ENCODE data around the gene ITPKB.
"Not testable (repeated sequence)": the region's sequence is repeated elsewhere in the genome, so short reads cannot be mapped to it uniquely, and the experiment has no call there.

Gene ITPKB

GRCh38 chr1:226731257-226731893 lies 7.7 kb downstream of the ITPKB start:
- DNase-seq (ENCODE audit: low read depth in 1 of 2, low spot score in 1 of 2), result no peak

GRCh38 chr1:226730836-226731235 lies 8.2 kb downstream of the ITPKB start:
- DNase-seq (ENCODE audit: low read depth in 1 of 2, low spot score in 1 of 2), result no peak

DNA sequence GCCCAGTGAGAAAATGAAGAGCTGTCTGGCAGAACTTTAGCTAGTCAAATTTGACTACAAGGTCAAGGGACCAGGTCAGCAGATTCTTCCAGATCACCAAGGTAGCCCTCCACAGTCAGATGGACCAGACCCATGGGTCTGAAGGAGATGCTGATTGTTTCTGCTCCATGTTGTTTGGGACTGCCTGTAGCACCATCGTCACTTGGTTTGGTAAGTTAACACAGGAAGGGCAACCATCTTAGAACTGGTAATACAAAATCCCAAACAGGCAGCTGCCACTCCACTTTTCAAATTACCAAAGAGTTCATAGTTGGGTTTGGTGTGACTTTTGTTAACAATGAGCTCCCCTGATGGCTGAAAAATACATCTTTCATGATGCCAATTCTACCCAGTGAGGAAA lies 9.0 kb downstream of the ITPKB start:
- no peak for DNase-seq (ENCODE audit: low read depth in 1 of 2, low spot score in 1 of 2)

DNA sequence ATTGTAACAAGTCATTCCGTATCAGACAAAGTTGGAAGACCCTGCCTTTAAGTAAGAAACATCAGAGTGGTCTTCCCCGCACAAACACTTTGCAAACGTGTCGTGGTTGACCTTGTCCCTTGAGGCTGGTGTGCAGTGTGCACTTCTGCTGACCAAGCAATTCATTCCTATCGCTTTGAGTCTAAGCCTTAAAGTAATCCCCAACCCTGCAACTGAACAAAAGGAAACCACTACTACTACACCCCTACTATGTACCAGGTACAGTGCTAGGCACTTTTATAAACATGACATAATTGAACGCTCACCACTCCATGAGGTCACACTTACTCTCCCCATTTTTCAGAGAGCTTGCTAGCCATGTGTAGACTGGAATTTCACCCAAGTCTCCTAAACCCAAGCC lies 10.6 kb downstream of the ITPKB start:
- no peak for DNase-seq (ENCODE audit: low read depth in 1 of 2, low spot score in 1 of 2)

DNA sequence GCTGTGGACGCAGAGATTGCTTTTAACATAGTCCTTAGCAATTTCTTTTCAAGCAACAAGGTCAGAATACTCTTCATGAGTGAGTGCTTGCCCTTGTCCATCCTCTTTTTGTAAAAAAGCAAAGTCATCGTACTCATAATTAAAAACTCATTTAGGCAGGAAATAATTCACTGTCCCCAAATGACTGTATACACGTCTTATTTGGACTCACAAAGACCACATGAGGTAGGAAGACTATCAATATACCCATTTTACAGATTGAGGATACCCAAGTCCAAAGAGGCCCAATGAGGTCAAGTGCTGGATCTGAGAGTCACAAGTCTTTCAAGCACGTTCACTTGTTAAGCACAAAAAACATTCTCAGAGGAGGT lies 13.2 kb downstream of the ITPKB start:
- DNase-seq (ENCODE audit: low read depth in 1 of 2, low spot score in 1 of 2), result no peak

- no peak for DNase-seq (ENCODE audit: low read depth in 1 of 2, low spot score in 1 of 2)
These were observed 15.2 kb downstream of the ITPKB start for GRCh38 chr1:226723657-226724532.

GRCh38 chr1:226722901-226723656 lies 16.0 kb downstream of the ITPKB start:
- no peak for DNase-seq (ENCODE audit: low read depth in 1 of 2, low spot score in 1 of 2)

GRCh38 chr1:226722240-226722900 lies 16.7 kb downstream of the ITPKB start:
- DNase-seq (ENCODE audit: low read depth in 1 of 2, low spot score in 1 of 2), result no peak

GRCh38 chr1:226720574-226720973 lies 18.5 kb downstream of the ITPKB start:
- DNase-seq (ENCODE audit: low read depth in 1 of 2, low spot score in 1 of 2), result not testable (repeated sequence)

DNA sequence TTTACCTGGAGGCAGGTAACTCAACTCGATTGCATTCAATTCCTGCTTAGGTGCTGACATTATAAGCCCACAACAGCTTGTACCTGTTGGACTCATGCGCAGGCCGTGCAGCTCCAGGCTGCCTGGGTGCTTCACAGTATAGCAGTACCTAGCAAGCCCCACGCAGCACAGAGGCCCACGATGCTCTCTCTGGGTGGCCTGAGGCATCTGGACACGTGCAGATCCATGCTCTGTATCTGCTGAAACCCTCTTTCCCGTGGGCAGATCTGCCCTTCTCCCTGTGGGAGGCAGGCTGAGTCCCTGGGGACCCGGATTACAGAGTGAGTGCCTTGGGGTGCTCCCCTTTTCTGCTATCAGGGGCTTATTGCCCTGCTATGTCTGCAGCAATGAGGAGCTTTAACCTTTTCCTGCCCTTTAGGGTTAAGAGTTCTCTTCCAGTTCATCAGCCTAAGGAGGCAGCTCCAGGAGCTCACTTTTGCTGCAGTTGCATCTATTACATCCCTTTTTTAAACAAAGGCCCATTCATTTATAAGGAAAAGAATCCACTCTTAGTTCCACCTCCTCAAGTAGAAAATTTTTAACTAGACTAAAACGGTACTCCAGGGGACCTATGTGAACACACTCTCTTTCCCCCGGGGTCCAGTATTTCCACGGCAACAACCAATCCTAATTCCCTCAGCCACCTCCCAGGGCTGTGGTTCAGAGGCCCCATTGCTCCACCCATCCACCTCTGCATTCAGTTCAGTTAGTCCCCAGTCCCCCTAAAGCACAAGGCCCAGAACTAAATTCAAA lies 19.3 kb downstream of the ITPKB start:
- DNase-seq (ENCODE audit: low read depth in 1 of 2, low spot score in 1 of 2), result no peak

DNA sequence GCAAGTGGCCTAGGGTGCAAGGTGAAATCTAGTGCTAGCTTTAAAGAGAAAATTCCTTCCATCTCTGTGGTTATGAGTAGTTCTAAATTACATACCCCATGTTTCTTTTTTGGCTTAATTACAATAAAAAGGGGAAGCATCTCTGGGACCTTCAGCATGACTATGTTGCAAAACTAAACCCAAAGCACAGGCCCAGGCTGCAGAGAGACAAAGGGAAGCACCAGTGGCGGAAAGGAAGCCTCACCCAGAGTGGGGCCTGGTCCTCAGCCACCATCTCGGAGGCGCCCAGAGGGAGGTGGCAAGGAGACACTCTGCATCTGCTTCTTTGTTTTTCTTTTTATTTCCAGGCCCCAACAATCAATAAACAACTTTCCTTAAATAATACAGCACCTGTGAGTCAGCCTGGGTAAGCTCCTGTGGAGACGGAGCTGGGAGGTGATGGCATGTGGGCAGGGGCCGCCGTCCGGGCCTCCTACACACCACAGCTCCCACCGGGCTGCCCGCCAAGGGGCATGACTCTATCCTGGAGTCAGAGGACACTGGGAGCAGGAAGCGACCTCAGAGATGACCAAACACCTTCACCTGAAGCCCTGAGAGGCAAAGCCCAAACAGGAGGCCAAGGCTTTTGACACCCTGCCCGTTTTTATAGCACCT lies 21.7 kb downstream of the ITPKB start:
- DNase-seq (ENCODE audit: low read depth in 1 of 2, low spot score in 1 of 2), result no peak

- no peak for DNase-seq (ENCODE audit: low read depth in 1 of 2, low spot score in 1 of 2)
These were observed 22.5 kb downstream of the ITPKB start for GRCh38 chr1:226716577-226716976.

GRCh38 chr1:226714148-226714547 lies 24.9 kb downstream of the ITPKB start:
- DNase-seq (ENCODE audit: low read depth in 1 of 2, low spot score in 1 of 2), result no peak

DNA sequence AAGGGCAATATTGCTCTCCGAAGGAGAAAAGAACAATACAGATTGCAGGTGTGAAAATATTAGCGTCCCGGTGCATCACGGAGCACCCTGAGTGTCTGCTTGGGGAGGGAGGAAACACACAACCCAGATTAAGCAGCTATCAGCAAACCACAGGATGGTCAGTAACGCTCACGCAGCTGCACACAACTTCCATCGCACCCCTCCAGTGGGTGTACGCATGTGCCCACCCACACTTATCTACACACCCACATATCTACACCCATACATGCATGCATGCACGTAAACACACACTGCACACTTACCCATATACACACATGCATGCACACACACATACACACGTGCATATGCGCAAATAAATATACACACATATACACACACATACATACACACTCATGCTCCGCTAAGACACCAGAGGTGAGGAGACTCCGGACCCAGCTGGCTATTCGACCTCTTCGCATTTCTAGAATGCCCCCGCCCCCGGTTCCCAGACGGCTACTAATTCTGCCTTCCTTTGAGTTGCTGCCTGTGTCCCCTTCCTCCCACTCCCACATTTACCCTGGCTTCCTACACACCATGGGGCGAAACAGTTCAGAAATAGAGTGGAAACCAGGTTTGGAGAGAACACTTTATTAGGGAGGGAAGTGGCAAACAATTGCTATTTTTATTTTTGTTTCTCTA lies 26.2 kb downstream of the ITPKB start:
- DNase-seq (ENCODE audit: low read depth in 1 of 2, low spot score in 1 of 2), result no peak

DNA sequence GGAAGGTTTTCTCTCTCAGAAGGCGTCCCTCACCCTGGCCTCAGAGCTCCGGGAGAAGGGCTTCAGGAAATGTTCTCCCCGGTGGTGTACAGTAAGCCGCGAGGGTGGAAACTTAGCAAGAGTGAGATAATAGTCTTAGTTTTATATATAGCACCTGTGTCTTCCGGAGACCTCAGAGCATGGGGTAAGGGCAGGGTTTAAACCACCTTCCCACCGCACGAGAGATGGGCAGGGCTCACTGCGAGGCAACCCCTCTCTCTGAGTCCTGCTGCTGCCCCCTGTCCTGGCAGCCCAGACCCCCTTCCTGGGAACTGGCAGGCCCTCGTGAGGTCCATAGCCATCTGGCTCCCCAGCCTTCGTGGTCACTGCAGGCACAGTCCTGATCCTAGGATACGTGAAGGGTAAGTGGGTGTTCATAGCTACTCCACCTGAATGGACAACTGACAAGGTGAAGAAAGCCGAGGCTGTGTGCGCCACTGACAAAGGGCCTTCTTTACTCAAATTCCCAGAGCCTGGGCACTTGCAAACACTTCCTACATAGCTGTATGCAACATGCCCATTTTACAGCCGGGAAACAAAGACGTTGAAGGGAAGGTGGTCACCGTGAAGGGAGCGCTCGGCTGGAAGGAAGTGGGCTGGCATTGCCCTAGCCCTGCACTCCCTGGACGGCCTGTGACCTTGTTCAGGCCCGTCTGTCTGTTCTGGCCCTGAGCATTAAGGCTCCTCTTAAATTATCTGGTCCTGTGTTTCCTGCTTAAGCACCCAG lies 26.9 kb downstream of the ITPKB start:
- no peak for DNase-seq (ENCODE audit: low read depth in 1 of 2, low spot score in 1 of 2)

DNA sequence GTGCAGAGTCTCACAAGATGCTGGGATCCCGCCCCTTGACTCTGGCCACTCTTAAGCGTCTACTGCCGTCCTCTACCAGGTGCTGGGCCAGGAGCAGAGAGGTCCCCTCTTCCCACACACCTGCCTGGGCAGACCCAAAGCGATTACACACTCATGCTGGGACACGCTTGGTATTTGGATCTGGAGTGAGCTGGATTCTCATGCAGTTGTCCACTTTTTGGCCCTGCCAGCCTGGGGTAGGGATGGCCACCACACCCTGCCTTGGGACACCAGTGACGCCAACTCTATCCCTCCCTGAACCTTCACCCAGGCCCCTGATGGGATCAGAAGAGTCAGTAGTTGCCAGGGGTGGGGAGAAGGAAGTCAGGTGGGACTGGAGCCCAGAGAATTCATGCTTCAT lies 28.6 kb downstream of the ITPKB start:
- DNase-seq (ENCODE audit: low read depth in 1 of 2, low spot score in 1 of 2), result no peak

- no peak for DNase-seq (ENCODE audit: low read depth in 1 of 2, low spot score in 1 of 2)
These were observed 29.1 kb downstream of the ITPKB start for GRCh38 chr1:226709953-226710352.

- no peak for DNase-seq (ENCODE audit: low read depth in 1 of 2, low spot score in 1 of 2)
These were observed 30.1 kb downstream of the ITPKB start for GRCh38 chr1:226708967-226709396.

DNA sequence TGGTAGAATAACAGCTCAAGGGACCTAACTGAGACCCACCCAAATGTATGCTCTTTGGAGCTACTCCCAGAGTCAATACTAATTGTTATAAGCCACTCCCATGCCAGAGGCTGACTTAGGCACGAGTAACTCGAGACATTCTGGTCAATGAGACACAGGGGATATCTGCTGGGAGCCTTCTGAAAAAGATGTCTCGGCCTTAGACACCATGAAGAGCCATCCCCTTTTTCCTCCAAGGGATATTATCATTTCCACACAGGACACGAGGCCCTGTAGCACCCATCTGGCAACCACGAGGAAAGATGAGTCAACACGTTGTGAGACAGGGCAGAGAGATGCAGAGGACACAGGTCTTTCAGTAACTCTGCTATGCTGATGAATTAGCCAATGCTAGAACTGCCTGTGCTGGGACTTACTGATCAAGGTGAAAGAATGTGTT lies 30.7 kb downstream of the ITPKB start:
- DNase-seq (ENCODE audit: low read depth in 1 of 2, low spot score in 1 of 2), result no peak
